ENCODE results near the gene XK.

DNA sequence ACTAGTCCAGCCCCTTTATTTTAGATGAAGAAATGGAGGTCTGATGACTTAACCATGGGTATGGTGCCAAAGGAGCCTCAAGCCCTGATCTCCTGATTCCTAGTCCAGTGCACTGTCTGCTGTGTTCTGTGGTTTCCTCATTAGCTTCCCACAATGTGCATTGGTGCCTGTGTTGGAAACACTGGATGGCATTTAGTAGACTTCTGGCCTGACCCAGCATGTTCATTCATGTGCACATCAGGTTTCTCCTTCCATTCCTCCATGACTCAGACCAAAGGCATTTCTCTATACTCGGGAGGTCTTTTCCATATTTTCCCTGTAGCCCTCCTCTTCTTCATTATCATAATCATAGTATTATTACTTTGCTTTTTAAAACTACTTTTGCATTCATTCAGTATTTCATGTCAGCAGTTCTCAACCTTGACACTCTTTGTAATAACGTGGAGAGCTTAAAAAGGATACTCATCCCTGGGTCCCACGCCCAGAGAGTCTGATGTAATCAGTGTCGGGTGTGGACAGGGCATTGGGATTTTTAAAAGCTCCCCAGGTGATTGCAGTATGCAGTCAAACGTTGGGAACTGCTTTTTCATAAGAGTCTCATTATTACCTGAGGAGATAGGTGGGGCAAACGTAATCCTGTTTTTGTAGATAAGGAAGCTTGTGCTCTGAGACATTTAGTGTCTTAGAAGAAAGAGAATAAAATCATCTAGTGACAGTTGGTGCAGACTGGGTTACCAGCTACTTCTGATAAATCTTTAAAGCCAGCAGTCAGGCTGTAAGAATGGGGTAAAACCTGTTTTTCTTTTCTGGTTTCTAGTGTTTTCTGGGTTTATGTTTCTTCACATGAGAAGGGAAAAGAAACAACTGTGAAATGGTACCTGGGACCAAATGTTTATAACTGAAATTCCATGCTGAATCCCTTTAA is 40.9 kb upstream of the XK start:
- TF ChIP-seq EZH2phosphoT487 (IDR thresholded peaks at IDR 0.05; ENCODE audit: insufficient read depth, low read depth) = no peak
- TF ChIP-seq EZH2 (IDR thresholded peaks at IDR 0.05; ENCODE audit: insufficient read depth, poor library complexity, severe bottlenecking) = no peak
